Skeletal muscle satellite cell (primary cell): ENCODE data around the gene GAS2L2.
"Not testable (repeated sequence)": the region's sequence is repeated elsewhere in the genome, so short reads cannot be mapped to it uniquely, and the experiment has no call there.

ENCODE experiments used
- H3K27me3 ChIP-seq: 2 replicates; pipeline ENCODE4 v1.7.0; 2013; ENCODE audit warnings: low read length; ENCODE audit not compliant: control insufficient read depth, insufficient read depth
- H3K36me3 ChIP-seq: 2 replicates; pipeline ENCODE4 v1.7.0; 2013; ENCODE audit warnings: mild to moderate bottlenecking, control low read depth, low read length; ENCODE audit not compliant: insufficient read depth
- H3K4me1 ChIP-seq: 2 replicates; pipeline ENCODE4 v1.7.0; 2013; ENCODE audit warnings: low read length; ENCODE audit not compliant: control insufficient read depth, insufficient read depth
- H3K4me2 ChIP-seq: 2 replicates; pipeline ENCODE4 v1.7.0; 2013; ENCODE audit warnings: mild to moderate bottlenecking, low read length
- H3K4me3 ChIP-seq: 2 replicates; pipeline ENCODE4 v1.7.0; 2013; ENCODE audit warnings: low read length
- H3K9ac ChIP-seq: 2 replicates; pipeline ENCODE4 v1.7.0; 2013; ENCODE audit warnings: mild to moderate bottlenecking, low read depth, low read length, moderate library complexity
- H3K9me3 ChIP-seq: replicated peaks from 2 replicates; pipeline ENCODE4 v1.7.0; 2013; ENCODE audit warnings: mild to moderate bottlenecking, control low read depth, low read length

Gene GAS2L2

DNA sequence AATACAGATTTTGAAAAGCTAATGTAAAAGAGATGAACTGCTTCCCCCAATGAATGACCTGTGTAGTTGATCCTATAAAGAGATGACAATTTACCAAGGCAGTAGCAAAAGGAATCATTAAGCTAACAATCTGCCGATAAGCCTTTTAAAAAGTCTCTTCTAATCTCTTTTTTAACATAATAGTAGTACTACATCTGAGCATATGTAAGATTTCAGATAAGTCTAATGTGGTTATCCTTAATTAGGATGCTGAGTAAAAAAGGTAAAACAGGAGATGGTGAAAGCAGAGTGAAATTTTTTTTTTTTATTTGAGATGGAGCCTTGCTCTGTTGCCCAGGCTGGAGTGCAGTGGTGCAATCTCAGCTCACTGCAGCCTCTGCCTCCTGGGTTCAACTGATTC lies 47.8 kb downstream of the GAS2L2 start:
- Histone ChIP-seq H3K9ac (no peak overlapping the region), H3K9me3 (no peaks in the 10 kb centered on the region), H3K4me2 (no peak overlapping the region), H3K36me3 (peaks cover 19% of the 10 kb centered on the region), H3K4me3 (no peak overlapping the region), H3K4me1 (no peaks in the 10 kb centered on the region), H3K27me3 (no peaks in the 10 kb centered on the region)

DNA sequence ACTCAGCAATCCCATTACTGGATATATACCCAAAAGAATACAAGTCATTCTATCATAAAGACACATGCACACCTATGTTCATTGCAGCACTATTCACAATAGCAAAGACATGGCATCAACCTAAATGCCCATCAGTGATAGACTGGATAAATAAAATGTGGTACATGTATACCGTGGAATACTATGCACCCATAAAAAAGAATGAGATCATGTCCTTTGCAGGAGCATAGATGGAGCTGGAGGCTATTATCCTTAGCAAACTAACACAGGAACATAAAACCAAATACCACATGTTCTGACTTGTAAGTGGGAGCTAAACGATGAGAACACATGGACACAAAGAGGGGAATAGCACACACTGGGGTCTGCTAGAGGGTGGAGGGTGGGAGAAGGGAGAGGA lies 49.7 kb downstream of the GAS2L2 start:
- not testable (repeated sequence) for H3K4me1 ChIP-seq, H3K36me3 ChIP-seq, H3K4me2 ChIP-seq, H3K4me3 ChIP-seq, H3K9ac ChIP-seq, H3K27me3 ChIP-seq, H3K9me3 ChIP-seq

DNA sequence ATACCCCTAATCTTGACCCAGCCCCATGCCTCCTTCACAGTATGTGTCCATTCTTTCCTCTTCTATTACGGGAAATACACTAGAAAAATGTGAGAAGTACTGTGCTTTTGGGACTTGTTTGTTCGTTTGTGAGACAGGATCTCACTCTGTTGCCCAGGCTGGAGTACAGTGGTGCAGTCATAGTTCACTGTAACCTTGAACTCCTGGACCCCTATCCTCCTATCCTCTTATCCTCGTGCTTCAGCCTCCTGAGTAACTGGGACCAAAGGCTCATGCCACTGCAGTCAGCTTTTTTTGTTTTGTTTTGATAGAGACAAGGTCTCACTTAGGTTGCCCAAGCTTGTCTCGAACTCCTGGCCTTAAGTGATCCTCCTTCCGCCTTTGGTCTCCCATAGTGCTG lies 51.5 kb downstream of the GAS2L2 start:
- H3K4me2 ChIP-seq = no peak overlapping the region
- peaks cover 4% of the 10 kb centered on the region for H3K36me3 ChIP-seq
- H3K9me3 ChIP-seq = no peaks in the 10 kb centered on the region

DNA sequence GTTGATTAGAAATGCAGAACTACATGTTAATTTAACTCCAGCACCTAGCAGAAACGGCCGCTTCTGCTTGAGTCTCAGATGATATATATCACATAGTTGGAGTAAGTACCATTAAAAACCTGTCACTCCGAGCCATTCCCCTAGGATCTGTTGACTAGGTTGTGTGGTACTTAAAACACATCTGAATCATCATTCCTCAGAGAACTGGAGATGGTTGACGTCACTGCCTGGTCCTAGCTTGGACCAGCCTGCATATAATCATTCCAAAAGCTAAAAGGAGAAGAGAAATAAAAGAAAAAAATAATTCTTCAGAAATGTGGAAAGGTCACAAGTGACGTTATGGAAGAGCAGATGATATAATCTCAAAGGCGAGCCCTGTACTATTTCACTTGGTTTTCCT lies 52.9 kb downstream of the GAS2L2 start:
- Histone ChIP-seq H3K36me3 (peaks cover 13% of the 10 kb centered on the region), H3K9ac (no peak overlapping the region), H3K4me1 (no peaks in the 10 kb centered on the region), H3K9me3 (no peaks in the 10 kb centered on the region), H3K4me3 (no peak overlapping the region), H3K27me3 (no peaks in the 10 kb centered on the region), H3K4me2 (no peak overlapping the region)

More for the DNA sequence above, 51.5 kb downstream of the GAS2L2 start:
- H3K4me1 ChIP-seq = no peaks in the 10 kb centered on the region
- H3K9ac ChIP-seq = no peak overlapping the region
- no peaks in the 10 kb centered on the region for H3K27me3 ChIP-seq
- H3K4me3 ChIP-seq = no peak overlapping the region

DNA sequence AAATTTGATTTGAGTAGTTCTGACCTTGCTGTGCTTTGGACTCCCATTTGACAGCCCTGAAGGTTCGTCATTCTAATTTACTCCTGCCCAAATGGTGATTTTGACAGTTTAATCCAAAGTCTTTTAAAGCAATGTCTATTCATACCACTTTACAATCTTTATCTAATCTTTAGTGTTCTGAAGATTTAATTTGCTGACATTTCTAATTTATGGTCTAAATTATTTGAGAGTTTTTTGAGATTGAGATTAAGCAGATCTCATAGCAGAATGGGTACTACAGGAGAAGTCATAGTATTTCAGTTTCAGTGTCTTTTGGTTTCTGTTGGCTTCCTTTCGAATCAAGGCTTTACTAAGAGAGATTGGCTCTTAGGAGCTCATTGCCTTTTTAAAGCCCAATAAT lies 54.2 kb downstream of the GAS2L2 start:
- H3K4me1 ChIP-seq = no peaks in the 10 kb centered on the region
- no peak overlapping the region for H3K4me2 ChIP-seq
- no peaks in the 10 kb centered on the region for H3K27me3 ChIP-seq
- H3K36me3 ChIP-seq = peaks cover 20% of the 10 kb centered on the region
- no peaks in the 10 kb centered on the region for H3K9me3 ChIP-seq
- no peak overlapping the region for H3K4me3 ChIP-seq
- H3K9ac ChIP-seq = no peak overlapping the region

DNA sequence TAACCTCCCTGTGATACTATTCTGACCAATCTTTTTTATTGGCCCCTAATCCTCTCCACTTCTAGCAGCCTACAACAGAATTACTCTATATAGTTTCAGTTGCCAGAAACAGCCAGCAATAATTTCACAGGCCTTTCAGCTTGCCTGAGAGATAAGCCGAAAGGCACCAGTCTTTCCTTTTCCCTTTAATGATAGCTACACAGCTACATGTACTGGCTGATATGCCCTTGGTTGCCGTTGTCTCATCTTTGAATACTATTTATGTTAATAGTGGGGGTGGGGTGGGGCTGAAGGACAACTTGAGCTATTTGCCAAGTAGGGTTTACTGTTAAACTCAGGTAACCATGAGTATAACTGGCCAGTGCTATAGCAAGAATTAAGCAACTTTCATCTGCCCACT lies 57.4 kb downstream of the GAS2L2 start:
- Histone ChIP-seq H3K9me3 (no peaks in the 10 kb centered on the region), H3K4me3 (no peak overlapping the region), H3K36me3 (peaks cover 38% of the 10 kb centered on the region), H3K4me1 (no peaks in the 10 kb centered on the region), H3K9ac (no peak overlapping the region), H3K4me2 (no peak overlapping the region), H3K27me3 (no peaks in the 10 kb centered on the region)

DNA sequence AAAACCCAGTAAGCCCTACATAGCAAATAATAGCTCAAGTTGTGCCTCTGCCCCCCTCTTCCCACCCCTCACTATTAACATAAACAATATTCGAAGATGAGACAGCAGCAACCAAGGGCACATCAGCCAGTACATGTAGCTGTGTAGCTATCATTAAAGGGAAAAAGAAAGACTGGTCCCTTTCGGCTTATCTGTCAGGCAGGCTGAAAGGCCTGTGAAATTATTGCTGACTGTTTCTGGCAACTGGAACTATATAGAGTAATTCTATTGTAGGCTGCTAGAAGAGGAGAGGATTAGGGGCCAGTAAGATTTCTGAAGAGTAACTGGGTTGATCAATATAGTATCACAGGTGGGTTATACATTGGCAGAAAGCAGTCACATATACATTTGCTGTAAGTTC lies 58.1 kb downstream of the GAS2L2 start:
- Histone ChIP-seq H3K9ac (no peak overlapping the region), H3K9me3 (no peaks in the 10 kb centered on the region), H3K4me1 (no peaks in the 10 kb centered on the region), H3K36me3 (peaks cover 45% of the 10 kb centered on the region), H3K27me3 (no peaks in the 10 kb centered on the region), H3K4me3 (no peak overlapping the region), H3K4me2 (no peak overlapping the region)
